Measurements from ENCODE around the gene ARAP1.
A peak's percentile ranks its signal among the peaks of the same experiment; 100 is the strongest.

The ARAP1 gene

GRCh38 chr11:72653649-72654048 lies 98.6 kb downstream of the ARAP1 start:
- H3K9me3 ChIP-seq = no peaks in the 10 kb centered on the region
- H3K4me1 ChIP-seq = no peaks in the 10 kb centered on the region
- DNase-seq (ENCODE audit: low spot score in 2 of 2) = no peak
- in situ Hi-C loops (cut with MboI; ENCODE audit: low sequenced_read_pairs) = no loop called here
- H3K27me3 ChIP-seq (ENCODE audit: low read depth) = peaks cover 2% of the 10 kb centered on the region
- H3K4me3 ChIP-seq = no peak overlapping the region
- H3K36me3 ChIP-seq (replicated peaks) = no peaks in the 10 kb centered on the region

DNA sequence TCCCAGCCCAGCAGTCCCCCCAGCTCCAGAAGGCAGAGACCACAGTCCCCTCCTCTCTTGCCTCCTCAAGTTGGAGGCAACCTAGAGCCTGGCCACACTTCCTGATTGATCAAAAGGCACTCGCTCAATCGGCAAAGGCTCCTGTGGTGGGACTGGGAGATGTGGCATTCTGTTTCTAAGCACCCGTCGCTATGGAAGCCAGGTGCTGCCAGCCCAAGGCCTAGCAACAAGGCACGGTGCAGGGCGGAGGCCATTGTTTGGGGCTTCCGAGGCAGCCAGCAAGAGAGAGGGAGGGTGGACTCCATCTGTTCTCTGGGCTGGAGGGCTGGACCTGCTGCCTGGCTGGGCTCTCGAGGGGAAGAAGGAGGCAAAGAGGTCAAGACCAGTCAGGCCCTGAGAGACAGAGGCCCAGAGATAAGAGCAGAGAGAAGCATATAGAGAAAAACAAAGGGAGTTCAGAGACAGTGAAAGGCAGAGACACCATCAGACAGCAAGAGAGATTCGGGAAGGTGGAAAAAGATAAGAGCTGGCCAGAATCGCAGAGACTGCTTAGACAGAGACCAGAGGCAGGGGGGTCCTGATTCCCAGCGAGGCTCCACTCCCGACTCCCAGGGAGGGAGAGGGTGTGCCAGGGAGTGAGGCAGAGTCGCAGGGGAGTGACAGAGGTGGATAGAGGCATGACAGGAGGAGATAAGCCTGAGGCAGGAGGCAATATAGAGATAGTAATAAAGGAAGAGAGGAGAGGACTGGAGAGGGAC lies 99.2 kb downstream of the ARAP1 start:
- in situ Hi-C loops (cut with MboI; ENCODE audit: low sequenced_read_pairs) = no loop called here
- H3K4me3 ChIP-seq = no peak overlapping the region
- H3K36me3 ChIP-seq (replicated peaks) = no peaks in the 10 kb centered on the region
- H3K27me3 ChIP-seq (ENCODE audit: low read depth) = no peaks in the 10 kb centered on the region
- no peaks in the 10 kb centered on the region for H3K9me3 ChIP-seq
- no peaks in the 10 kb centered on the region for H3K4me1 ChIP-seq
- no peak for DNase-seq (ENCODE audit: low spot score in 2 of 2)

- Histone ChIP-seq H3K27me3 (ENCODE audit: low read depth) (no peaks in the 10 kb centered on the region), H3K4me3 (no peak overlapping the region), H3K36me3 (replicated peaks) (no peaks in the 10 kb centered on the region), H3K9me3 (no peaks in the 10 kb centered on the region), H3K4me1 (no peaks in the 10 kb centered on the region)
- in situ Hi-C loops (cut with MboI; ENCODE audit: low sequenced_read_pairs) = no loop called here
- DNase-seq (ENCODE audit: low spot score in 2 of 2) = no peak
These were observed 100.1 kb downstream of the ARAP1 start for GRCh38 chr11:72652133-72652532.

DNA sequence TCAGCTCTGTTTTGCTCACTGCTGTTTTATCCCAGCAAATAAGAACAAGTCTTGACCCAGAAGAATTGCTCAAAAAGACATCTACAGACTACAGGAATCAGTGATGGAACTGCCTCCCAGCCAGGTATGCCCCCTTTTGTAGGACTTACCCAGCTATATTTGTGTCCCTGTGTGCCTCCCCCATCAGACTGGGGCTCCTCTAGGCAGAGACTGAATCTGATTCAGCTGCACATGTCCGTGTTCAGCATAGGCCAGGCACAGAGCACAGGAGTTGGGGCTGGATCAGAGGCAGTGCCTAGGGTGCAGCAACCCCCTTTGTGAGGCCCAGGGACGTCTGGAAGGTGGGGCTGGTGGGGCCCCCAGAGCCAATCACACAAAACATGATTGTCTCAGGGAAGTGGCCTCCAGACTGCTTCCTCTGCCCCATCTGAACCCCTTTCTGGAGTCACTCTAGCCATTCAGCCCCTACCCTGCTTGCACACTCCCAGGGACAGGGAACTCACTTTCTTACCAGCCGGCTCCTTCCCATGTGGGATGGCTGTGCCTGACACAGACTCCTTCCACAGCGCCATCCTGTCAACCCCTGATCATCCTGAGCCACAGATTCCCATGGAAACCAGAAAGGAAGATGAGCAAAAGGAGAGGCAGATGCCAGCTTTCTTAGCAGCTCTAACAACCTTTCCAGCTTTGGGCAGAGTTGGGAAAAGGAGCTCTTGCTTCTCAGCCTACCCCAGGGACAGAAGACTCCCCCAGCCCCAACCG lies 102.8 kb downstream of the ARAP1 start:
- H3K9me3 ChIP-seq = no peaks in the 10 kb centered on the region
- in situ Hi-C loops (cut with MboI; ENCODE audit: low sequenced_read_pairs) = no loop called here
- no peaks in the 10 kb centered on the region for H3K36me3 ChIP-seq (replicated peaks)
- H3K27me3 ChIP-seq (ENCODE audit: low read depth) = no peaks in the 10 kb centered on the region
- H3K4me1 ChIP-seq = no peaks in the 10 kb centered on the region
- no peak for DNase-seq (ENCODE audit: low spot score in 2 of 2)
- no peak overlapping the region for H3K4me3 ChIP-seq

- Histone ChIP-seq H3K9me3 (no peaks in the 10 kb centered on the region), H3K27me3 (ENCODE audit: low read depth) (no peaks in the 10 kb centered on the region), H3K4me3 (no peak overlapping the region), H3K36me3 (replicated peaks) (no peaks in the 10 kb centered on the region), H3K4me1 (no peaks in the 10 kb centered on the region)
- no peak for DNase-seq (ENCODE audit: low spot score in 2 of 2)
- in situ Hi-C loops (cut with MboI; ENCODE audit: low sequenced_read_pairs) = no loop called here
These were observed 103.6 kb downstream of the ARAP1 start for GRCh38 chr11:72648384-72649136.

DNA sequence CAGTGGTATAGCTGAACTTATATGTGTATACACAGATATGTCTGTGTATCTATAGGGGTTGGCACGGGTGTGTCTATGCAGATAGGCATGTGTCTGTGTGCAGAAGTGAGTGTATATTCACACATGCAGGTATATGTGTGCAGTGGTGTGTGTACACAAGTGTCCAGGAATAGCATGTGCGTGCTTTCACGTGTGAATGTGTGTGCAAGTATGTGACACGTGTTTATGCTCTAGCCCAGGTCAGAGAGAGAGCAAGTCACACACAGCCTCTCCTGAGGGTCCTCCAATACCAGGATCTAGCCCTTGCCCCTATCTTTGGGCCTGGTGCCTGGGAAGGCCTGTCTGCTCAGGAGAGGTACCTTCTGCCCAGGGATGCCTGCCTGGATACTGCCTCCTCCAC lies 104.3 kb downstream of the ARAP1 start:
- no peaks in the 10 kb centered on the region for H3K27me3 ChIP-seq (ENCODE audit: low read depth)
- peaks cover 3% of the 10 kb centered on the region; the same call in 1 of the 2 replicates for H3K4me1 ChIP-seq
- in situ Hi-C loops (cut with MboI; ENCODE audit: low sequenced_read_pairs) = no loop called here
- DNase-seq (ENCODE audit: low spot score in 2 of 2) = no peak
- H3K36me3 ChIP-seq (replicated peaks) = no peaks in the 10 kb centered on the region
- no peaks in the 10 kb centered on the region for H3K9me3 ChIP-seq
- no peak overlapping the region for H3K4me3 ChIP-seq

DNA sequence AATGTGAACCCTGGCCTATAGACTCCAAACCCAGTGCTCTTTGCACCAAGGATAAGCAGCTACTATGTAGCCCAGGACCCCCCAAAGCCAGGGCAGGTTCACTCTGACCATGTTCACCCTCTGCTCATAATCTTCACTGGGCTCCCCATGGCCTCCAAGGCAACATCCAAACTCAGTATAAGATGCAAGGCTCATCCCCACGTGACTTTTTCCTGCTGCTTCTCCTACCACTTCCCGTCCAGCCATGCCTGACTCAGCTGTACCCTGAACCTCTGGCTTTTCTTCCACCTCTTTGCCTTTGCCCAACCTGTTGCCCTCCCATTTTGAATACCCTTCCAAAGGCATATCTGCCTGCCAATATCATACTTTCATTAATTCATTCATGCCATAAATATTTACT lies 105.7 kb downstream of the ARAP1 start:
- Histone ChIP-seq H3K27me3 (ENCODE audit: low read depth) (peaks cover 6% of the 10 kb centered on the region), H3K9me3 (no peaks in the 10 kb centered on the region), H3K36me3 (replicated peaks) (no peaks in the 10 kb centered on the region), H3K4me1 (peaks cover 3% of the 10 kb centered on the region; the same call in 1 of the 2 replicates), H3K4me3 (no peak overlapping the region)
- in situ Hi-C loops (cut with MboI; ENCODE audit: low sequenced_read_pairs) = no loop called here
- DNase-seq (ENCODE audit: low spot score in 2 of 2) = no peak

DNA sequence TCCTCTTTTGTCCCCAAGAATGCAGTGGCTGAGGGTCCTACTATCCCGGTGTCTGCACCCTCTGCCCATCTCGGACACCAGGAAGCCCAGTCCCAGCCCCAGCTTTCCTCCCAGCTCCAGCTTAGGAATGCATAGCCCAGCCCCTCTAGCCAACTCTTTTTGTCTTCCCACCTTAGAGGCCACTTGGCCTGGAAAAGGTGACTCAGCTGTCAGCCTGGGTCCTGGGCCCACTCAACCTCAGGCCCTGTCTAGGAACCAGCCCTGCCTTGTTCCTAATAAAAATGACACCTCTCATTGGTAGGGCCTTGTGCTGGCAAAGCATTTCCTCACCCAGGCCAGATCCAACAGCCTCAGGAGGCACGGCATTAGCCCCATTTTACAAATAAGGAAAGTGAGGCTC lies 106.2 kb downstream of the ARAP1 start:
- in situ Hi-C loops (cut with MboI; ENCODE audit: low sequenced_read_pairs) = no loop called here
- Histone ChIP-seq H3K36me3 (replicated peaks) (no peaks in the 10 kb centered on the region), H3K27me3 (ENCODE audit: low read depth) (peaks cover 9% of the 10 kb centered on the region), H3K4me1 (peaks cover 3% of the 10 kb centered on the region; the same call in 1 of the 2 replicates), H3K9me3 (no peaks in the 10 kb centered on the region), H3K4me3 (no peak overlapping the region)
- DNase-seq (ENCODE audit: low spot score in 2 of 2) = no peak

DNA sequence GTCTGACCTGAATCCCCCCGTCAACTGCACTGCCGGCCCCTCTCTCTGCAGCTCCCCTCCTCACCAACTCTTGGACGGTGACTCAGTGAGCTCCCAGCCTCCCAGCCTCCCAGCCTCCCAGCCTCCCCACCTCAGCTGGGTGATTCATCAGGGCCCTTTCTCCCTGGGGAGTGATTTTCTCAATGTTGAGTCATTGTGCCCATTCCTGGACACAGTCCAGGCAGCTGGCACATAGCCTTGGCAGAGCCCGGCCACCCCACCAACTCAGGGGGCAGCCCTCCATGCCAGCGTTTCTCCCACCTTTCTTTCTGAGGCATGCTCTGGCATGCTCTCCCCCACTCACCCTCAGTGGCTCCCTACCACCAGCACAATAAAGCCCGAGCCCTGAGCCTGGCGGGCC lies 108.7 kb downstream of the ARAP1 start:
- peak overlapping the region; percentile 35 for H3K4me3 ChIP-seq
- in situ Hi-C loops (cut with MboI; ENCODE audit: low sequenced_read_pairs) = no loop called here

GRCh38 chr11:72642884-72643522 lies 109.2 kb downstream of the ARAP1 start:
- Histone ChIP-seq H3K4me3 (peak overlapping the region; percentile 35), H3K36me3 (replicated peaks) (no peaks in the 10 kb centered on the region), H3K9me3 (no peaks in the 10 kb centered on the region), H3K27me3 (ENCODE audit: low read depth) (peaks cover 14% of the 10 kb centered on the region), H3K4me1 (peaks cover 3% of the 10 kb centered on the region; the same call in 1 of the 2 replicates)
- in situ Hi-C loops (cut with MboI; ENCODE audit: low sequenced_read_pairs) = no loop called here
- DNase-seq (ENCODE audit: low spot score in 2 of 2) = peak; percentile 52 to 76

More for the DNA sequence above, 108.7 kb downstream of the ARAP1 start:
- DNase-seq (ENCODE audit: low spot score in 2 of 2) = no peak
- Histone ChIP-seq H3K4me1 (peaks cover 3% of the 10 kb centered on the region; the same call in 1 of the 2 replicates), H3K36me3 (replicated peaks) (no peaks in the 10 kb centered on the region), H3K27me3 (ENCODE audit: low read depth) (peaks cover 14% of the 10 kb centered on the region), H3K9me3 (no peaks in the 10 kb centered on the region)

- H3K4me3 ChIP-seq = peak overlapping the region; percentile 35
- peak; percentile 3 to 50 for DNase-seq (ENCODE audit: low spot score in 2 of 2)
- H3K4me1 ChIP-seq = peaks cover 3% of the 10 kb centered on the region; the same call in 1 of the 2 replicates
- no peaks in the 10 kb centered on the region for H3K9me3 ChIP-seq
- H3K36me3 ChIP-seq (replicated peaks) = no peaks in the 10 kb centered on the region
- in situ Hi-C loops (cut with MboI; ENCODE audit: low sequenced_read_pairs) = no loop called here
- H3K27me3 ChIP-seq (ENCODE audit: low read depth) = peaks cover 14% of the 10 kb centered on the region
These were observed 109.9 kb downstream of the ARAP1 start for GRCh38 chr11:72642043-72642883.

GRCh38 chr11:72641522-72642042 lies 110.6 kb downstream of the ARAP1 start:
- peaks cover 15% of the 10 kb centered on the region for H3K27me3 ChIP-seq (ENCODE audit: low read depth)
- DNase-seq (ENCODE audit: low spot score in 2 of 2) = no peak
- in situ Hi-C loops (cut with MboI; ENCODE audit: low sequenced_read_pairs) = no loop called here
- no peaks in the 10 kb centered on the region for H3K9me3 ChIP-seq
- no peaks in the 10 kb centered on the region for H3K36me3 ChIP-seq (replicated peaks)
- peak overlapping the region; percentile 35 for H3K4me3 ChIP-seq
- H3K4me1 ChIP-seq = peaks cover 3% of the 10 kb centered on the region; the same call in 1 of the 2 replicates
